IMR-90 (cell line): ENCODE data around the gene TES. TPM values are rescaled to one million over a fixed set of nuclear protein-coding genes. Genes with fewer than 3 reads are reported as not detected.

ENCODE experiments used
- ATAC-seq: fragments of 200-7000 bp; cut with Tn5 transposase; 2 replicates; pipeline ENCODE4 v1.9.1; 2020; ENCODE audit warnings: low read depth, mild to moderate bottlenecking, moderate library complexity
- BruUV-seq: library from RNA; stranded (reverse); fragments of 400-500 nt; replicated peaks from 2 replicates; lab custom pipeline; 2021; lab: Mats Ljungman, UMichigan
- CTCF ChIA-PET: fragments of 300-600 bp; formaldehyde crosslinking; extraction: SDS; loops from one replicate; lab custom pipeline; 2021; ENCODE audit warnings: antibody characterized with exemption; lab: Yijun Ruan, JAX
- POLR2A ChIA-PET: fragments of 300-600 bp; sonication (Branson Sonifier 250); formaldehyde crosslinking; loops from one replicate; lab custom pipeline; 2022; ENCODE audit warnings: antibody characterized with exemption; ENCODE audit not compliant: unreplicated experiment; lab: Charles Lee
- DNase-seq: peaks from one replicate; pipeline ENCODE4 v3.0.0; 2013
- H2AFZ ChIP-seq: replicated peaks from 2 replicates; pipeline ENCODE3; 2013; ENCODE audit warnings: low read length, mild to moderate bottlenecking; ENCODE audit not compliant: poor library complexity
- H2AK5ac ChIP-seq: 2 replicates; pipeline ENCODE4 v1.6.1; 2013; ENCODE audit warnings: low read depth, low read length, inconsistent platforms
- H2AK9ac ChIP-seq: replicated peaks from 2 replicates; pipeline ENCODE3; 2013; ENCODE audit warnings: mild to moderate bottlenecking, low read depth, low read length, moderate library complexity; ENCODE audit not compliant: poor library complexity
- H2BK120ac ChIP-seq: 2 replicates; pipeline ENCODE4 v1.6.1; 2013; ENCODE audit warnings: low read depth, low read length, inconsistent platforms
- H2BK15ac ChIP-seq: 3 replicates; pipeline ENCODE4 v1.6.1; 2013; ENCODE audit warnings: low read depth, low read length, inconsistent platforms
- H2BK20ac ChIP-seq: 2 replicates; pipeline ENCODE4 v1.6.1; 2013; ENCODE audit warnings: low read depth, mild to moderate bottlenecking, inconsistent platforms, low read length, moderate library complexity
- H2BK5ac ChIP-seq: 2 replicates; pipeline ENCODE4 v1.6.1; 2013; ENCODE audit warnings: mild to moderate bottlenecking, low read depth, low read length, inconsistent platforms; ENCODE audit not compliant: poor library complexity, severe bottlenecking
- H3K14ac ChIP-seq: replicated peaks from 2 replicates; pipeline ENCODE4 v1.6.1; 2013; ENCODE audit warnings: low read depth, low read length, inconsistent platforms
- H3K18ac ChIP-seq: 2 replicates; pipeline ENCODE4 v1.6.1; 2013; ENCODE audit warnings: low read depth, low read length, control low read depth
- H3K23ac ChIP-seq: 2 replicates; pipeline ENCODE4 v1.6.1; 2013; ENCODE audit warnings: low read depth, low read length, inconsistent platforms
- H3K27ac ChIP-seq: 2 replicates; pipeline ENCODE4 v1.5.1; 2013; ENCODE audit warnings: mild to moderate bottlenecking, control low read depth, low read length; ENCODE audit not compliant: insufficient read depth
- H3K27me3 ChIP-seq: 2 replicates; pipeline ENCODE4 v1.6.1; 2013; ENCODE audit warnings: low read length; ENCODE audit not compliant: control insufficient read depth, insufficient read depth
- H3K36me3 ChIP-seq: 2 replicates; pipeline ENCODE4 v1.6.1; 2013; ENCODE audit warnings: low read length, mixed read lengths; ENCODE audit not compliant: control insufficient read depth, insufficient read depth
- H3K4ac ChIP-seq: 2 replicates; pipeline ENCODE4 v1.6.1; 2013; ENCODE audit warnings: low read depth, low read length, inconsistent platforms
- H3K4me1 ChIP-seq: 2 replicates; pipeline ENCODE4 v1.6.1; 2013; ENCODE audit warnings: low read length, mixed read lengths; ENCODE audit not compliant: control insufficient read depth, insufficient read depth
- H3K4me2 ChIP-seq: 2 replicates; pipeline ENCODE4 v1.6.1; 2013; ENCODE audit warnings: low read depth, mild to moderate bottlenecking, control low read depth, low read length, moderate library complexity
- H3K4me3 ChIP-seq: 2 replicates; pipeline ENCODE4 v1.5.1; 2013; ENCODE audit warnings: low read depth, mild to moderate bottlenecking, control low read depth, low read length, moderate library complexity; ENCODE audit not compliant: insufficient read depth
- H3K56ac ChIP-seq: 2 replicates; pipeline ENCODE4 v1.6.1; 2013; ENCODE audit warnings: low read length, inconsistent platforms; ENCODE audit not compliant: insufficient read depth; ENCODE audit errors: extremely low read depth
- H3K79me1 ChIP-seq, 2 experiments: 2 replicates each; pipeline ENCODE4 v1.6.1; 2013; ENCODE audit warnings: low read length in 2 of 2, inconsistent platforms in 1 of 2, low read depth in 1 of 2
- H3K9ac ChIP-seq: 2 replicates; pipeline ENCODE4 v1.6.1; 2013; ENCODE audit warnings: low read depth, low read length, control low read depth
- H3K9me1 ChIP-seq: 2 replicates; pipeline ENCODE4 v1.6.1; 2013; ENCODE audit warnings: low read length, inconsistent platforms; ENCODE audit not compliant: insufficient read depth
- H3K9me3 ChIP-seq: 2 replicates; pipeline ENCODE4 v1.6.1; 2013; ENCODE audit warnings: low read length; ENCODE audit not compliant: control insufficient read depth, insufficient read depth
- H4K20me1 ChIP-seq: 2 replicates; pipeline ENCODE4 v1.6.1; 2013; ENCODE audit warnings: low read length, inconsistent platforms; ENCODE audit not compliant: insufficient read depth
- H4K5ac ChIP-seq: 2 replicates; pipeline ENCODE4 v1.6.1; 2013; ENCODE audit warnings: mild to moderate bottlenecking, low read depth, low read length, control low read depth
- H4K8ac ChIP-seq, 2 experiments: 2 replicates each; pipeline ENCODE4 v1.6.1; 2013; ENCODE audit warnings: low read depth in 2 of 2, low read length in 2 of 2, control low read depth in 1 of 2, inconsistent platforms in 1 of 2
- H4K91ac ChIP-seq: 2 replicates; pipeline ENCODE4 v1.6.1; 2013; ENCODE audit warnings: low read depth, low read length, inconsistent platforms; ENCODE audit not compliant: insufficient read depth
- ELK1 ChIP-seq: fragments of 150-350 bp; IDR thresholded peaks from 2 replicates; pipeline ENCODE4 v1.6.1; 2016; ENCODE audit warnings: low read depth, mild to moderate bottlenecking, low read length, moderate library complexity, borderline replicate concordance
- WGBS, 2 experiments: methylation state at CpG; one replicate each; pipeline versions ENCODE4 v1.1.5 to v1.1.7; 2013; ENCODE audit warnings: missing lambda C conversion rate in 2 of 2; ENCODE audit not compliant: insufficient read length in 1 of 2; ENCODE audit errors: extremely low coverage in 2 of 2; 5-methylcytosine and 5-hydroxymethylcytosine counted together
- dilution Hi-C: fragments of 300-500 bp; cut with HindIII; formaldehyde crosslinking; loops from one replicate; pipeline ENCODE4 v1.14.3; 2018; ENCODE audit warnings: low sequenced_read_pairs; ENCODE audit not compliant: unreplicated experiment
- in situ Hi-C: fragments of 300-500 bp; cut with MboI; formaldehyde crosslinking; loops from 3 replicates; pipeline ENCODE4 v1.14.3; 2019; ENCODE audit warnings: low sequenced_read_pairs, inconsistent platforms, mixed read lengths
- intact Hi-C: fragments of 100-400 bp; cut with micrococcal nuclease; formaldehyde crosslinking; loops from 2 replicates; pipeline ENCODE4 v1.10.0; 2022
- polyA plus RNA-seq, 3 experiments: library from polyadenylated mRNA; depleted of rRNA; stranded (reverse); fragments of >200 nt; gene quantifications; 2 replicates each; pipeline ENCODE4 v1.2.3, GENCODE V29; 2012; ENCODE audit warnings: low replicate concordance in 1 of 3
- total RNA-seq: library from RNA; depleted of rRNA; stranded (reverse); fragments of >200 nt; gene quantifications from 2 replicates; pipeline ENCODE4 v1.2.3, GENCODE V29; 2012

The TES gene
- total and polyA plus RNA-seq, 2 of the 4 experiments (the other 2 are of a cell fraction), result 54.0 to 83.3 TPM

DNA sequence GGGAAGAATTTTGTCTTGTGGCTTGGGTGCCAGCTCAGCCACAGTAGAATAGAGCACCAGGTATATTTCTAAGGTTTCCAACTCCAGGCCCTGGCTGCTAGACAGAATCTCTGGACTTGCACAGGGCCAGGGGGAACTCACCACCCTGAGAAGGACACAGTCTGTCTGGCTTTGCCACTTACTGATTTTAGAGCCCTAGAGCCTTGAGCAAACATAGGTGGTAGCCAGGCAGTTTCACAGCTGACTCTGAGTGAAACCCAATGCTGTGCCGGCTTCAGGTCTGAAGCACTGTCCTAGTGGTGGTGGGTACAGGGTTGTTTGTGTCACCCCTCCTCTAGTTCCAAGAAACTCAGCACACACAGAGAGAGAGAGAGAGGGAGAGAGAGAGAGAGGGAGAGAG is 81.6 kb downstream of the TES start:
- peaks cover 2% of the 10 kb centered on the region for H3K4me1 ChIP-seq
- peak overlapping the region; percentile 26; the same call in 1 of the 2 replicates for H2BK20ac ChIP-seq
- H2BK15ac ChIP-seq, result no peak overlapping the region
- H3K4me3 ChIP-seq, result no peak overlapping the region
- H4K5ac ChIP-seq, result no peak overlapping the region
- no peak overlapping the region for H3K56ac ChIP-seq
- H4K20me1 ChIP-seq, result no peaks in the 10 kb centered on the region
- no peak overlapping the region for H2BK120ac ChIP-seq
- H3K9me3 ChIP-seq, result no peaks in the 10 kb centered on the region
- H3K27me3 ChIP-seq, result no peaks in the 10 kb centered on the region
- DNase-seq (no peak), ATAC-seq (no peak)
- intact Hi-C loops, result no loop called here
- ChIA-PET POLR2A (no interaction called here), CTCF (no interaction called here)
- in situ Hi-C loops, result no loop called here
- H3K23ac ChIP-seq, result no peak overlapping the region
- no peak overlapping the region for H2AK5ac ChIP-seq
- H4K91ac ChIP-seq, result no peak overlapping the region; the same call in 1 of the 2 replicates
- H2BK5ac ChIP-seq, result no peak overlapping the region
- H3K36me3 ChIP-seq, result no peaks in the 10 kb centered on the region
- no CpG with 5 or more reads among the region's 1 CpG for WGBS, 2 experiments
- no peak overlapping the region for H3K4me2 ChIP-seq
- no peak overlapping the region for H3K4ac ChIP-seq
- no TSS peak for BruUV-seq
- H3K27ac ChIP-seq, result no peak overlapping the region
- no peak overlapping the region for H2AFZ ChIP-seq
- H3K9ac ChIP-seq, result no peak overlapping the region
- H4K8ac ChIP-seq, result no peak overlapping the region
- no peaks in the 10 kb centered on the region for H3K9me1 ChIP-seq
- H3K14ac ChIP-seq, result no peak overlapping the region
- no peak overlapping the region for H2AK9ac ChIP-seq
- dilution Hi-C loops, result no loop called here
- TF ChIP-seq ELK1, result no peak
- H3K18ac ChIP-seq, result no peak overlapping the region
- H3K79me1 ChIP-seq, result peaks cover 0 to 5% of the 10 kb centered on the region in 2 experiments; a peak in 1 of 4 replicates
